ENCODE results near the gene FAM222A. TPM values are rescaled to one million over a fixed set of nuclear protein-coding genes. Genes with fewer than 3 reads are reported as not detected.

Gene FAM222A
- total and polyA plus RNA-seq, 2 donors: 0.71 to 0.78 TPM

GRCh38 chr12:109807954-109808643 is 94.5 kb downstream of the FAM222A start:
- H3K4me3 ChIP-seq (ENCODE audit: low read length in 2 of 2): no peak overlapping the region
- H3K27ac ChIP-seq (ENCODE audit: low read depth in 1 of 2, low read length in 1 of 2): no peak overlapping the region
- DNase-seq (ENCODE audit: low read depth in 6 of 9, low spot score in 9 of 9): no peak
- no peaks in the 10 kb centered on the region for H3K27me3 ChIP-seq (ENCODE audit: control insufficient read depth in 2 of 2, insufficient read depth in 1 of 2, low read length in 1 of 2)
- WGBS: 94% methylated on average over 12 of the region's 12 CpGs
- no peaks in the 10 kb centered on the region for H3K36me3 ChIP-seq (ENCODE audit: control insufficient read depth in 2 of 2, insufficient read depth in 2 of 2, low read length in 1 of 2)
- no peaks in the 10 kb centered on the region for H3K4me1 ChIP-seq (ENCODE audit: control insufficient read depth in 2 of 2, insufficient read depth in 2 of 2, low read length in 2 of 2)
- no peaks in the 10 kb centered on the region for H3K9me3 ChIP-seq (ENCODE audit: control insufficient read depth in 2 of 2, insufficient read depth in 1 of 2, low read length in 1 of 2)

GRCh38 chr12:109808876-109809646 is 95.4 kb downstream of the FAM222A start:
- Histone ChIP-seq H3K9me3 (ENCODE audit: control insufficient read depth in 2 of 2, insufficient read depth in 1 of 2, low read length in 1 of 2) (no peaks in the 10 kb centered on the region), H3K27me3 (ENCODE audit: control insufficient read depth in 2 of 2, insufficient read depth in 1 of 2, low read length in 1 of 2) (no peaks in the 10 kb centered on the region), H3K27ac (ENCODE audit: low read depth in 1 of 2, low read length in 1 of 2) (no peak overlapping the region), H3K4me3 (ENCODE audit: low read length in 2 of 2) (no peak overlapping the region), H3K36me3 (ENCODE audit: control insufficient read depth in 2 of 2, insufficient read depth in 2 of 2, low read length in 1 of 2) (no peaks in the 10 kb centered on the region), H3K4me1 (ENCODE audit: control insufficient read depth in 2 of 2, insufficient read depth in 2 of 2, low read length in 2 of 2) (no peaks in the 10 kb centered on the region)
- 97% methylated on average over 4 of the region's 4 CpGs for WGBS
- DNase-seq (ENCODE audit: low read depth in 6 of 9, low spot score in 9 of 9): no peak

- Histone ChIP-seq H3K4me1 (ENCODE audit: control insufficient read depth in 2 of 2, insufficient read depth in 2 of 2, low read length in 2 of 2) (no peaks in the 10 kb centered on the region), H3K4me3 (ENCODE audit: low read length in 2 of 2) (no peak overlapping the region), H3K36me3 (ENCODE audit: control insufficient read depth in 2 of 2, insufficient read depth in 2 of 2, low read length in 1 of 2) (no peaks in the 10 kb centered on the region), H3K9me3 (ENCODE audit: control insufficient read depth in 2 of 2, insufficient read depth in 1 of 2, low read length in 1 of 2) (no peaks in the 10 kb centered on the region), H3K27ac (ENCODE audit: low read depth in 1 of 2, low read length in 1 of 2) (no peak overlapping the region), H3K27me3 (ENCODE audit: control insufficient read depth in 2 of 2, insufficient read depth in 1 of 2, low read length in 1 of 2) (no peaks in the 10 kb centered on the region)
- DNase-seq (ENCODE audit: low read depth in 6 of 9, low spot score in 9 of 9): no peak
- 96% methylated on average over 10 of the region's 10 CpGs for WGBS
Measured at GRCh38 chr12:109810954-109811623, 97.5 kb downstream of the FAM222A start.

GRCh38 chr12:109811624-109811995 is 98.0 kb downstream of the FAM222A start:
- Histone ChIP-seq H3K36me3 (ENCODE audit: control insufficient read depth in 2 of 2, insufficient read depth in 2 of 2, low read length in 1 of 2) (no peaks in the 10 kb centered on the region), H3K27me3 (ENCODE audit: control insufficient read depth in 2 of 2, insufficient read depth in 1 of 2, low read length in 1 of 2) (no peaks in the 10 kb centered on the region)
- no peak for DNase-seq (ENCODE audit: low read depth in 6 of 9, low spot score in 9 of 9)

DNA sequence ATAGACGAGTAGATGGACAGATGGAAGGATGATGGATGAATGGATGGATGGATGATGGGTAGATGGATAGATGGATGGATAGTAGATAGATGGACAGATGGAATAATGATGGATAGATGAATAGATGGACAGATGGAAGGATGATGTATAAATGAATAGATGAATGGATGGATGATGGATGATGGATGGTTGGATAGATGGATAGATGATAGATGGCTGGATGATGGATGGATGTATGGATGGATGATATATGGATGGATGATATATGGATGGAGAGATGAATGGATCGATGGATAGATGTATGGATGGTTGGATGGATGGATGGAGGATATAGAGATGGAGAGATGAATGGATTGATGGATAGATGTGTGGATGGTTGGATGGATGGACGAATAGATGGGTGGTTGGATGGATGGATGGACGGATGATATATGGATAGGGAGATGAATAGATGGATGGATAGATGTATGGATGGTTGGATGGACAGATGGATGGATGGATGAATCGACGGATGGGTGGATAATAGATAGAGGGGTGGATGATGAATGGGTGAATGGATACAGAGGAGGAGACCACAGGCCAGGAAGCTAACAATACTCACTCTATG is 100.3 kb downstream of the FAM222A start:
- Histone ChIP-seq H3K9me3 (ENCODE audit: control insufficient read depth in 2 of 2, insufficient read depth in 1 of 2, low read length in 1 of 2) (no peaks in the 10 kb centered on the region), H3K27me3 (ENCODE audit: control insufficient read depth in 2 of 2, insufficient read depth in 1 of 2, low read length in 1 of 2) (no peaks in the 10 kb centered on the region), H3K4me1 (ENCODE audit: control insufficient read depth in 2 of 2, insufficient read depth in 2 of 2, low read length in 2 of 2) (no peaks in the 10 kb centered on the region), H3K36me3 (ENCODE audit: control insufficient read depth in 2 of 2, insufficient read depth in 2 of 2, low read length in 1 of 2) (no peaks in the 10 kb centered on the region), H3K27ac (ENCODE audit: low read depth in 1 of 2, low read length in 1 of 2) (no peak overlapping the region), H3K4me3 (ENCODE audit: low read length in 2 of 2) (no peak overlapping the region)
- DNase-seq (ENCODE audit: low read depth in 6 of 9, low spot score in 9 of 9): no peak
- WGBS: 97% methylated on average over 6 of the region's 6 CpGs

More at GRCh38 chr12:109811624-109811995, 98.0 kb downstream of the FAM222A start:
- no peaks in the 10 kb centered on the region for H3K9me3 ChIP-seq (ENCODE audit: control insufficient read depth in 2 of 2, insufficient read depth in 1 of 2, low read length in 1 of 2)
- H3K27ac ChIP-seq (ENCODE audit: low read depth in 1 of 2, low read length in 1 of 2): no peak overlapping the region
- H3K4me1 ChIP-seq (ENCODE audit: control insufficient read depth in 2 of 2, insufficient read depth in 2 of 2, low read length in 2 of 2): no peaks in the 10 kb centered on the region
- WGBS: 82% methylated on average over 5 of the region's 5 CpGs
- H3K4me3 ChIP-seq (ENCODE audit: low read length in 2 of 2): no peak overlapping the region

- peaks cover 0 to 2% of the 10 kb centered on the region in 2 donors for H3K27me3 ChIP-seq (ENCODE audit: control insufficient read depth in 2 of 2, insufficient read depth in 1 of 2, low read length in 1 of 2)
- 77% methylated on average over 20 of the region's 20 CpGs for WGBS
- H3K27ac ChIP-seq (ENCODE audit: low read depth in 1 of 2, low read length in 1 of 2): no peak overlapping the region
- no peaks in the 10 kb centered on the region for H3K4me1 ChIP-seq (ENCODE audit: control insufficient read depth in 2 of 2, insufficient read depth in 2 of 2, low read length in 2 of 2)
- no peaks in the 10 kb centered on the region for H3K9me3 ChIP-seq (ENCODE audit: control insufficient read depth in 2 of 2, insufficient read depth in 1 of 2, low read length in 1 of 2)
- DNase-seq (ENCODE audit: low read depth in 6 of 9, low spot score in 9 of 9): no peak
- H3K36me3 ChIP-seq (ENCODE audit: control insufficient read depth in 2 of 2, insufficient read depth in 2 of 2, low read length in 1 of 2): no peaks in the 10 kb centered on the region
- H3K4me3 ChIP-seq (ENCODE audit: low read length in 2 of 2): no peak overlapping the region
Measured at GRCh38 chr12:109814600-109815150, 101.0 kb downstream of the FAM222A start.

DNA sequence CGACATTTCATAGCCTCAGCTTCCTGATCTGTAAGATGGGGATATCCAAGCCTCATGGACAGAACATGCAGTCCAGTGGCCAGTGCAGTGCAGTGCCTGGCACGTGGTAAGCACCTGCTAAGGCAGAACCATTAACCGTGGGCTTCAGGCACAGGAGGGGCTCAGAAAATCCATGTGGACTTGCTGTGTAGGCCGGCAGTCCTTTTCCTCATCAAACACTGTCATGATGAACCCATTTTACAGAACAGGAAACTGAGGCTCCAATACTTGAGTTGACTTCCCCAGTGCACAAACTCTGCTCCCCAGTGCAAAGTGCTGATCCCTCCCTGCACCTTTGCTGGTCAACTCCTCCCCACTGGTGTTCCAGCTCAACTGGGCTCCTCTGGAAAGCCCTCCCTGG is 101.6 kb downstream of the FAM222A start:
- no peaks in the 10 kb centered on the region for H3K36me3 ChIP-seq (ENCODE audit: control insufficient read depth in 2 of 2, insufficient read depth in 2 of 2, low read length in 1 of 2)
- no peak overlapping the region for H3K27ac ChIP-seq (ENCODE audit: low read depth in 1 of 2, low read length in 1 of 2)
- 92% methylated on average over 4 of the region's 4 CpGs for WGBS
- H3K9me3 ChIP-seq (ENCODE audit: control insufficient read depth in 2 of 2, insufficient read depth in 1 of 2, low read length in 1 of 2): no peaks in the 10 kb centered on the region
- H3K27me3 ChIP-seq (ENCODE audit: control insufficient read depth in 2 of 2, insufficient read depth in 1 of 2, low read length in 1 of 2): peaks cover 0 to 2% of the 10 kb centered on the region in 2 donors
- no peak overlapping the region for H3K4me3 ChIP-seq (ENCODE audit: low read length in 2 of 2)
- DNase-seq (ENCODE audit: low read depth in 6 of 9, low spot score in 9 of 9): no peak
- H3K4me1 ChIP-seq (ENCODE audit: control insufficient read depth in 2 of 2, insufficient read depth in 2 of 2, low read length in 2 of 2): no peaks in the 10 kb centered on the region

DNA sequence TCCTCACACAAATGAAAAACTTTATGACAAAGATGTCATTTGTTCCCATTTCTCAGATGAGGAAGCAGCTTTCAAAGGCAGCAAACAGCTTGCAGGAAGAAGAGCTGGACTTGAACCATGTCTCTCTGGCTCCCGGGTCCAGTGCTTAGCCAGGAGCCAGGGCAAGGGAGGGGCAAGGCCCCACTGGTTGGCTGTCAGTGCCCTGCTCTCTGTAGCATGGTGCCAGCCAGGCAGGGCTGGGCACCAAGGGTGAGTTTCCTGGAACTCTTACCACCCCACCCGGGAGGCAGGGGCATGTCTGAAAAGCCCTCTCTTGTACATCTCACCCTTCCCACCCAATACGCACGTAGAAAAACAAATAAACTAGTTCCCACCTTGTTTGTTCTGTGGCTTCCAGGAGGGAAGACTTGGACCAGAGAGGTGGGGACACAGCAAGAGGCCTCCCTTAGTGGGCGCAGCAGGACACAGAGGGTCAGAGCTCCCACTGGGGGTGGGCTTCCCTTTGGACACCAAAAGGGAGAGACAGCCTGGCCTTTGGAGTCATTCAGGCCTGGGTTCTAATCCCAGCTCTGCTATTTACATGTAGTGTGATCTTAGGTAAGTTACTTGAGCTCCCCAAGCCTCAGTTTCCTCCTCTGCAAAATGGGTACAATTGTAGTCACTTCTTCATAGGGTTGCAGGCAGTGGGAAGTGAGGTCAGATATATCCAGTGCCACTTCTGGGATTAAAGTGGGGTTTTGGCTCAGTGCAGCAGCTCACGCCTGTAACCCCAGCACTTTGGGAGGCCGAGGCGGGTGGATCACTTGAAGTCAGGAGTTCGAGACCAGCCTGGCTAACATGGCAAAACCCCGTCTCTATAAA is 102.4 kb downstream of the FAM222A start:
- no peaks in the 10 kb centered on the region for H3K36me3 ChIP-seq (ENCODE audit: control insufficient read depth in 2 of 2, insufficient read depth in 2 of 2, low read length in 1 of 2)
- H3K27me3 ChIP-seq (ENCODE audit: control insufficient read depth in 2 of 2, insufficient read depth in 1 of 2, low read length in 1 of 2): peaks cover 0 to 2% of the 10 kb centered on the region in 2 donors
- no peaks in the 10 kb centered on the region for H3K4me1 ChIP-seq (ENCODE audit: control insufficient read depth in 2 of 2, insufficient read depth in 2 of 2, low read length in 2 of 2)
- H3K27ac ChIP-seq (ENCODE audit: low read depth in 1 of 2, low read length in 1 of 2): no peak overlapping the region
- WGBS: 86% methylated on average over 10 of the region's 10 CpGs
- no peaks in the 10 kb centered on the region for H3K9me3 ChIP-seq (ENCODE audit: control insufficient read depth in 2 of 2, insufficient read depth in 1 of 2, low read length in 1 of 2)
- H3K4me3 ChIP-seq (ENCODE audit: low read length in 2 of 2): no peak overlapping the region
- DNase-seq (ENCODE audit: low read depth in 6 of 9, low spot score in 9 of 9): no peak
